KOPT-K1 (cell line): ENCODE measurements around the gene FRYL.
"Not testable (repeated sequence)": the region's sequence is repeated elsewhere in the genome, so short reads cannot be mapped to it uniquely, and the experiment has no call there.

Experiments used
- H3K27ac ChIP-seq: fragments of 200-600 bp; sonication (generic); 2 replicates; pipeline ENCODE4 v1.5.1; 2016; ENCODE audit warnings: antibody characterized with exemption, mild to moderate bottlenecking, low read depth, low read length; ENCODE audit not compliant: poor library complexity, severe bottlenecking
- H3K36me3 ChIP-seq: fragments of 200-600 bp; sonication (generic); 2 replicates; pipeline ENCODE4 v1.5.1; 2017; ENCODE audit warnings: antibody characterized with exemption, mild to moderate bottlenecking, low read length, moderate library complexity; ENCODE audit not compliant: insufficient read depth
- H3K9me3 ChIP-seq: fragments of 200-600 bp; sonication (generic); 2 replicates; pipeline ENCODE4 v1.5.1; 2017; ENCODE audit warnings: antibody characterized with exemption, low read length, mild to moderate bottlenecking; ENCODE audit not compliant: insufficient read depth, poor library complexity, severe bottlenecking

FRYL gene

DNA sequence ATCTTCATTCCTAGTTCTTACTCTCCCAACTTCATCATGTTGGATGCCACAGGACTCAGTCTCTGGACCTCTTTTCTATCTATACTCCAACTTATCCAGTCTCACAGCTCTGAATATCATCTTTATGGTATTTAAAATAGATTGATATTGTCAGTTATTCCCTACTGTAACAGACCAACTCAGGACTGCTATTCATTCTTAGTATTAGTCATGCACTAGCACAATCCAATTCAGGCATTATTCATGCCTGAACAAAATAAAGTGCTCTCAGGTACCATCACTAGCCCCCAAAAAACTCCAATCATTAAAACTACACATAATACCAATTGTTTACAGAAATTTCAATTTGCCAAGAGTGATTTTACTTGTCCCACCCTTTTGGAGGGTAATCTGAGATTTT lies 37.7 kb downstream of the FRYL start:
- Histone ChIP-seq H3K9me3 (no peaks in the 10 kb centered on the region), H3K27ac (peak overlapping the region; percentile 26), H3K36me3 (no peaks in the 10 kb centered on the region)

DNA sequence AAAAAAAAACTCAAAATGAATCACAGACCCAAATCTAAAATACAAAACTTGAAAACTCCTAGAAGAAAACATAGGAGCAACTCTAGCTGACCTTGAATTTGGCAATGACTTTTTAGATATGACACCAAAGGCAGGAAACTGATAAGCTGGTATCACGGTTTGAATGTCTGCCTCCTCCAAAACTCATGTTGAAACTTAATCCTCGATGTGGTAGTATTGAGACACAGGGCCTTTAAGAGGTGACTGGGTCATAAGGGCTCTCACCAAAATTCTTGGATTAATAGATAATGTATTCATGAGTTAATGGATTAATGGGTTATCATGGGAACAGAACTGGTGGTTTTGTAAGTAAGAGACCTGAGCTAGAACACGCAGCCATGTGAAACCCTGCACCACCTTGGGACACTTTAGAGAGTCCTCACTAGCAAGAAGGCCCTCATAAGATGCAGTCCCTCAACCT lies 40.5 kb downstream of the FRYL start:
- no peaks in the 10 kb centered on the region for H3K36me3 ChIP-seq
- peaks cover 8% of the 10 kb centered on the region for H3K9me3 ChIP-seq
- no peak overlapping the region for H3K27ac ChIP-seq

DNA sequence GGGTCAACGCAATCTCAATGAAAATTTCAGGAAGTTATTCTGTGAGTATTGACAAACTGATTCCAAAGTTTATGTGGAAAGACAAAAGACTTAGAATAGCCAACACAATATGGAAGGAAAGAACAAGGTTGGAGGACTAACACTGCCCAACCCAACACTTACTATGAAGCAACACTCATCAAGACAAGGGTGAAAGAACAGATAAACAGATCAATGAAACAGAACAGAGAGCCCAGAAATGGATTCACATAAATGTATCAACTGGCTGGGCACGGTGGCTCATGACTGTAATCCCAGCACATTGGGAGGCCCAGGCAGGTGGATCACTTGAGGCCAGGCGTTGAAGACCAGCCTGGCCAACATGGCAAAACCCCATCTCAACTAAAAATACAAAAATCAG lies 41.2 kb downstream of the FRYL start:
- H3K9me3 ChIP-seq = peaks cover 8% of the 10 kb centered on the region
- no peak overlapping the region for H3K27ac ChIP-seq
- no peaks in the 10 kb centered on the region for H3K36me3 ChIP-seq

- H3K27ac ChIP-seq, H3K9me3 ChIP-seq, H3K36me3 ChIP-seq: not testable (repeated sequence)
Observed at GRCh38 chr4:48728906-48729496, 51.1 kb downstream of the FRYL start.

DNA sequence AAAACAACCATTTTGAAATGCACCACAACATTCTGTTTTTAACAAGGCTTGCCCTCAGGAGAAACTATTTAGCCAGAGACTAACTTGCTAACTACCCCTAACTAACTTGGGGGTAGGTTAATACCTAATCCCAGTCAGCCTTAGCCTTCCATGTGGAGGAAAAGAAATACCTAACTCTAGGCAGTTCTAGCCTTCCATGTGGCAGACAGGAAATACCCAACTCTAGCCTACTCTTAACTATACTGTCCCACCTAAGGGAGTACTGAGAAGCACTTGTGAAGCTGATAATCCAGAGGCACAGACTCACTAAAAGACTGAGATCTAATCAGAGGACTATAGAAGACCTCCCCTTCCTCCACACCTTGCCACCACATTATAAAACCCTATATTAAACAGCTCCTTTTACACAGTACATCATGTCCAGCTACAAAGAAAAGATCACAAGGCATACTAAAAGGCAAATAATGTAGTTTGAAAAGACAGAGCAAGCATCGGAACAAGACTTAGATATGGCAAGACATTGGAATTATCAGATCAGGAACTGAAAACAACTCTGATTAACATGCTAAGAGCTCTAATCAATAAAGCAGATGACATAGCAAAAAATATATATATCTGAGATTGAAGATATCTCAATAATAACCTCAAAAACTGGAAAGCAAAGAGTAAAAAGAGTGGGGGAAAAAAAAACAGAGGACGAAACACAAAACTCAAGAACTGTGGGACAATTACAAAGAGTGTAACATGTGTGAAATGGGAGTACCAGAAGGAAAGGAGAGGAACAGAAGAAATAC lies 52.2 kb downstream of the FRYL start:
- Histone ChIP-seq H3K9me3 (no peaks in the 10 kb centered on the region), H3K36me3 (no peaks in the 10 kb centered on the region), H3K27ac (no peak overlapping the region)

DNA sequence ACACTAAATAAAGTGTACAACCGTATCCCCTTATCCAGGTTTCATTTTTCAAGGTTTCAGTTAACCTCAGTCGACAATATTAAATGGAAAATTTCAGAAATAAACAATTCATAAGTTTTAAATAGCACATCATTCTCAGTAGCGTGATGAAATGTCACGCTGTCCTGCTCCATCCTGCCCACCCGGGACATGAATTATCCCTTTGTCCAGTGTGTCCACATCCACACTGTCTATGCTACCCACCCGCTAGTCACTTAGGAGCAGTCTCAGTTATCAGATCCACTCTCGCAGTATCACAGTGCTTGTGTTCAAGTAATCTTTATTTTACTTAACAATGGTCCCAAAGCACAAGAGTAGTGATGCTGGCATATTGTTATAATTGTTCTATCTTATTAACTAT lies 54.7 kb downstream of the FRYL start:
- H3K27ac ChIP-seq = no peak overlapping the region
- H3K9me3 ChIP-seq = no peaks in the 10 kb centered on the region
- no peaks in the 10 kb centered on the region for H3K36me3 ChIP-seq

DNA sequence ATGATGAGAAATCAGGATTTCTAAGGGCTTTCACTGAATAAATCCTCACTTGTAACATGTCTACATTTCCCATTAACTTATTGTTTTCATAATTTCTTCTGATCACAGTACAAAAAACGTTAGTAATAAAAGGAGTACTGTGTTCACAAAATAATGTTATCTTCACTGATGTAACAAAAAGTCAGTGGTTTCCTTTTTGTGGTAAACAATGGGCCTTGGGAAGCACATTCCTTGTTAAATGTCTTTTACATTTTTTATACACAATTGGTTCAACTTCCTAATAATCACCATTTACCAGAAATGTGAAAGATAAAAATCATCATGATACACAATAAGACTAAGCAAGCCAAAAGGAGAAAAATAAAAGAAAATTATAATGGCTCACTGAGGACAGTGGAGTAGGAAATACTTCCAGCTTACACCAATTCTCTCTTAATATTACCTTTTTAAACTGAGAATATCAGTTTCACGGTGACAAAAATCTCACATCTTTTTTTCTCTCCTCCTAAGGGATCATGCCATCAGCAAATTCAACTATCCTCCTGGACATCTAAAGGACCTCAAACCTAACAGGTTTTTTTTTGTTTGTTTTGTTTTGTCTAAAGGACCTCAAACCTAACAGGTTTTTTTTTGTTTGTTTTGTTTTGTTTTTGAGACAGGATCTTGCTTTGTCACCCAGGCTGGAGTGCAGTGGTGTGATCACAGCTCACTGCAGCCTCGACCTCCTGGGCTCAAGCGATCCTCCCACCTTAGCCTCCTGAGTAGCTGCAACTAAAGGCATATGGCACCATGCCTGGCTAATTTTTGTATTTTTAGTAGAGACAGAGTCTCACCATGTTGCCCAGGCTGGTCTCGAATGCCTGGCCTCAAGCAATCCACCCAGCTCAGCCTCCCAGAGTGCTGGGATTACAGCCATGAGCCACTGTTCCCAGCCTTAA lies 57.3 kb downstream of the FRYL start:
- Histone ChIP-seq H3K36me3 (no peaks in the 10 kb centered on the region), H3K9me3 (no peaks in the 10 kb centered on the region), H3K27ac (no peak overlapping the region)

GRCh38 chr4:48720459-48720858 lies 59.6 kb downstream of the FRYL start:
- Histone ChIP-seq H3K27ac (no peak overlapping the region), H3K36me3 (no peaks in the 10 kb centered on the region), H3K9me3 (peaks cover 6% of the 10 kb centered on the region)

DNA sequence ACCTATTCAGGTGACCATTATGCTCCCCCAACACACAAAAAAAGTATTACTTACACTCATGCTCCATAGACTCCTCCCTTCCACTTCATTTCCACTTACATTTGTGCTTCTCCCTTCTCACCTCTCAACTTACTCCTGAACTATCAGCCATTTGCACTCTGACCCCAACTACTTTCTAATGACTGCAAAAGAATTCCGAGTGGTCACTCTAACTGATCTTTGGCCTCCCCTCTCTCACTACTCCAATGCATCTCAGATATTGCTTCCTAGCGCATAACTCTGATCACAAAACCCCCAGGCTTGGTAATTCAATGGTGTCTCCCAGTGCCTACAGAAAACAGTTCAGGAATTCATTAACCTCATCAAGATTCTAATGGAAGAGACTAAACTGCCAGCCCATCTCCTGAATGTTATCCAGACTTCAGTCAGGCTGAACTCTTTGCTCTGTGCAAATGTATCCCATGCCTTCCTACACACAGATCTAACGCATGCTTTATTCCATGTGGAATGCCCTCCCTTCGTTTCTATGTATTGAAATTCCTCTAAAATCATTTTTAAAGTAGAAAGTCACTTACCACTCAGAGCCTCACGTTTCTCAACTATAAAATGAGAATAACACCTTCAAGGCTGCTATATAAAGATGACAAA lies 61.1 kb downstream of the FRYL start:
- H3K27ac ChIP-seq = no peak overlapping the region
- peaks cover 6% of the 10 kb centered on the region for H3K9me3 ChIP-seq
- H3K36me3 ChIP-seq = no peaks in the 10 kb centered on the region

GRCh38 chr4:48716285-48716684 lies 63.8 kb downstream of the FRYL start:
- not testable (repeated sequence) for H3K36me3 ChIP-seq, H3K27ac ChIP-seq
- peaks cover 10% of the 10 kb centered on the region for H3K9me3 ChIP-seq

DNA sequence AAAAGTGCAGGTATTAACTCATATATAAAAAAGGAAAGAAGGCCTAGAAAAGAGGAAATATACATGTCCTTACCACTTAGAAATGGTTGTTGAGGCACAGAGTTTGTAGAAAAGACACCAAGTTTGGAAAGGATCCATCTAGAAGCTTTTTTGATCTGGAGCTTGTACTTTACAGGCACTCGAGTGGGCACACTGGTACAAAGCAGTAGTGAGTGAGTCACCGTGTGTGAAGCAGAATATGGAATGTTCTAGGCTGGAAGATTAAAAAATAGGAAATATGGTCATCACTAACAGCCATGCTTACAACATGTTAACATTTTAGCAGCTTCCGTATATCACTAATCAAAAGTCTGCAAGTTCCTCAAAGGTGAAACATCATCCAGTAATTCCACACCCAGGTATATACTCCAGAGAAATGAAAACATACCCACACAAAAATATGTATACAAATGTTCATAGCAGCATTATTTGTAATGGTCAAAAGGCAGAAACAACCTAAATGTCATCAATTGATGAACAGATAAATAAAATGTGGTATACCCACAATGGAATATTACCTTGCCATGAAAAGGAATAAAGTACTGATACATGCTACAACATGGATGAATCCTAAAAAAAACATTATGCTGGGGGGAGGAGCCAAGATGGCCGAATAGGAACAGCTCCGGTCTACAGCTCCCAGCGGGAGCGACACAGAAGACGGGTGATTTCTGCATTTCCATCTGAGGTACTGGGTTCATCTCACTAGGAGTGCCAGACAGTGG lies 69.5 kb downstream of the FRYL start:
- H3K36me3 ChIP-seq = peaks cover 32% of the 10 kb centered on the region
- H3K9me3 ChIP-seq = peaks cover 5% of the 10 kb centered on the region
- no peak overlapping the region for H3K27ac ChIP-seq

DNA sequence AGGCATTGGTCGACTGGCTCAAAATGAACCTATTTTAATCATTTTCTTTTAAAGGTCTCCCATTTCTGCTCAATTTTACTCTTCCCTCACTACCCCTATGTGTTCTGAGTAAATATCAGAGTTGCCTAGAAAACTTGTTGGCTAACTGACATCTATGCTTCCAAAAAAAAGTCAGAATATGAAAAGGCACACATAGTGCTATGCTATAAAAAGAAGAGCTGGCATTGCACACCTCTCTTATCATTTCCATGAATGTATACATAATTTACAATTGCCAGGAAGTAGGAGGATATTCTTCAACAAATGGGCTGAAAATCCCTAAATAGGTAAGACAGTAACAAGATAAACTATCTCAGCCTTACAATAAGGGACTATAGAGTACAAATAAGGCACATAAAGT lies 70.2 kb downstream of the FRYL start:
- H3K9me3 ChIP-seq = peaks cover 5% of the 10 kb centered on the region
- H3K27ac ChIP-seq = no peak overlapping the region
- H3K36me3 ChIP-seq = peaks cover 32% of the 10 kb centered on the region

DNA sequence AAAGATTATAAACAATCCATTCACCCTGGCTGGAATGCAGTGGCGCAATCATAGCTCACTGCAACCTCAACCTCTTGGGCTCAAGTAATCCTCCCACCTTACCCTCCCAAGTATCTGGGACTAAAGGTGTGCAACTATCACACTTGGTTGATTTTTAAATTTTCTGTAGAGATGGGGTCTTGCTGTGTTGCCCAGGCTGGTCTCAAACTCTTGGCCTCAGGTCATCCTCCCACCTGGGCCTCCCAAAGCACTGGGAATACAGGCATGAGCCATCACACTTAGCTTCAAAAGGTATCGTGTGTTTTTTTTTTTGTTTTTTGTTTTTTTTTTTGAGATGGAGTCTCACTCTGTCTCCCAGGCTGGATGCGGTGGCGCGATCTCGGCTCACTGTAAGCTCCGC lies 71.5 kb downstream of the FRYL start:
- no peak overlapping the region for H3K27ac ChIP-seq
- H3K9me3 ChIP-seq = peaks cover 5% of the 10 kb centered on the region
- H3K36me3 ChIP-seq = peaks cover 32% of the 10 kb centered on the region

DNA sequence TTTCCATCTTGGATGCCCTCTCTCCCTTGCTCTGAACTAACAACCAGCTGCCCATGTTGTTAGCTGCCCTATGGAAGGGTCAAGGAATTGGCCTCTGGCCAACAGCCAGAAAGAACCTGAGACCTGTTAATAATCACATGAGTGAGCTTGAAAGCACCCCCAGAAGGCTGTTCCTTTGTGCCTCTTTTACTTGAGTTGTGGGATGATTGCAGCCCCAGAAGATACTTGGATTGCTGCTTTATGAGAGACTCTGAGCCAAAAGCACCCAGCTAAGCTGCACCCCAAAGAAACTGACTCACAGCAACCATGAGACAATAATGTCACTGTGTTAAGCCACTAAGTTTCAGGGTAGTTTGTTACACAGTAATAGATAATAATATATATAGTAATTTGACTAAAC lies 73.3 kb downstream of the FRYL start:
- no peaks in the 10 kb centered on the region for H3K9me3 ChIP-seq
- peaks cover 32% of the 10 kb centered on the region for H3K36me3 ChIP-seq
- H3K27ac ChIP-seq = no peak overlapping the region
